Activated CD4-positive, alpha-beta memory T cell treated with anti-CD3 and anti-CD28 coated beads, Interleukin-2, amount 10 ng/mL, durations not matched to agents 7 days and 5 days (primary cell): ENCODE measurements around the gene CTIF. TPM values are rescaled to one million over a fixed set of nuclear protein-coding genes. Genes with fewer than 3 reads are reported as not detected.

Experiments
- CTCF ChIA-PET: fragments of 350-600 bp; sonication (Branson Sonifier 250); formaldehyde crosslinking; loops from one replicate; lab custom pipeline; 2021; ENCODE audit warnings: antibody characterized with exemption, inconsistent platforms; lab: Charles Lee
- POLR2A ChIA-PET: fragments of 350-600 bp; sonication (Branson Sonifier 250); formaldehyde crosslinking; loops from one replicate; lab custom pipeline; 2021; ENCODE audit warnings: antibody characterized with exemption; lab: Charles Lee
- DNase-seq: peaks from one replicate; pipeline ENCODE4 v3.0.0-alpha.2; 2020
- H3K27ac Mint-ChIP-seq: one replicate; pipeline ENCODE4 v1.8.0; 2021; ENCODE audit warnings: mild to moderate bottlenecking, mixed read lengths
- H3K27me3 Mint-ChIP-seq: one replicate; pipeline ENCODE4 v1.8.0; 2021; ENCODE audit warnings: mixed read lengths
- H3K36me3 Mint-ChIP-seq: one replicate; pipeline ENCODE4 v1.8.0; 2021; ENCODE audit warnings: low read depth, mixed read lengths
- H3K4me1 Mint-ChIP-seq: one replicate; pipeline ENCODE4 v1.8.0; 2021; ENCODE audit warnings: mixed read lengths
- H3K4me3 Mint-ChIP-seq: one replicate; pipeline ENCODE4 v1.8.0; 2021; ENCODE audit warnings: mild to moderate bottlenecking, mixed read lengths
- H3K9me3 Mint-ChIP-seq: one replicate; pipeline ENCODE4 v1.8.0; 2021; ENCODE audit warnings: mixed read lengths
- total RNA-seq, 2 experiments: library from RNA; stranded (reverse); gene quantifications; one replicate each; pipeline ENCODE4 v1.2.3, GENCODE V29; 2021

The CTIF gene
- total RNA-seq, 2 experiments from 2014 or later = 4.9 to 5.1 TPM

- Mint-ChIP-seq H3K4me3 (no peak overlapping the region), H3K27ac (no peak overlapping the region), H3K4me1 (peaks cover 29% of the 10 kb centered on the region), H3K9me3 (peaks cover 6% of the 10 kb centered on the region), H3K36me3 (peaks cover 44% of the 10 kb centered on the region), H3K27me3 (no peaks in the 10 kb centered on the region)
- CTCF ChIA-PET = no interaction called here
- POLR2A ChIA-PET = interaction anchor here (2.1 kb wide), 1 partner anchor 10 kb away, joined by 6 read pairs; no protein-coding TSS in a partner anchor
- no peak for DNase-seq
Measured at GRCh38 chr18:48824231-48824970, 285.6 kb downstream of the CTIF start.

GRCh38 chr18:48825101-48825745 lies 286.4 kb downstream of the CTIF start:
- H3K36me3 Mint-ChIP-seq = peaks cover 49% of the 10 kb centered on the region
- peaks cover 33% of the 10 kb centered on the region for H3K4me1 Mint-ChIP-seq
- CTCF ChIA-PET = no interaction called here
- peak; percentile 9 for DNase-seq
- H3K4me3 Mint-ChIP-seq = no peak overlapping the region
- no peaks in the 10 kb centered on the region for H3K27me3 Mint-ChIP-seq
- H3K9me3 Mint-ChIP-seq = peaks cover 6% of the 10 kb centered on the region
- POLR2A ChIA-PET = interaction anchor here (2.1 kb wide), 1 partner anchor 9 kb away, joined by 6 read pairs; no protein-coding TSS in a partner anchor
- H3K27ac Mint-ChIP-seq = no peak overlapping the region

DNA sequence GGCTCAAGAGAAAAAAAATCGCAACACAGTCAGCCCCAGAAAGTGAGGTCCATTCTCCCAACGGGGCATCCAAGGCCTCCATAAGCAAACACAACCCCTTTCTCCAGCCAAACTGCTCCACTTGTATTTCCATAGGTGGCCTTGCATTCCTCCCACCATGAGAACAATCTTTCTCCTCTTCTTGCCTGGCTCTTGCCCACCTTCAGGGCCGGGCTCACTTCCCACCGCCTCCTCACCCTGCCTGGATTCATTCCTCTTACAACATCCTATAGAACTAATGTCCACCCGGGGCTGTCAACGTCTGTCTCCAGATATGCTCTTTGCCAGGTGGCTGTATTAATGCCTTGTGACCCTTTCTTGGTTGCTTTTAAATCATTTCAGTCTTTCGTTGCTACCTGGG lies 287.4 kb downstream of the CTIF start:
- POLR2A ChIA-PET = interaction anchor here (1.0 to 2.3 kb wide), 3 partner anchors 8 to 30 kb away, joined by 4 to 13 read pairs (median 6); no protein-coding TSS in a partner anchor
- Mint-ChIP-seq H3K4me1 (peaks cover 33% of the 10 kb centered on the region), H3K36me3 (peaks cover 50% of the 10 kb centered on the region), H3K27me3 (no peaks in the 10 kb centered on the region), H3K9me3 (peaks cover 6% of the 10 kb centered on the region), H3K27ac (no peak overlapping the region), H3K4me3 (no peak overlapping the region)
- CTCF ChIA-PET = no interaction called here
- peak; percentile 11 for DNase-seq

GRCh38 chr18:48826806-48827205 lies 288.0 kb downstream of the CTIF start:
- DNase-seq = no peak
- ChIA-PET CTCF (no interaction called here), POLR2A (interaction anchor here (1.0 to 2.3 kb wide), 2 partner anchors 13 to 29 kb away, joined by 4 to 13 read pairs; no protein-coding TSS in a partner anchor)
- H3K9me3 Mint-ChIP-seq = peaks cover 6% of the 10 kb centered on the region
- no peak overlapping the region for H3K4me3 Mint-ChIP-seq
- no peaks in the 10 kb centered on the region for H3K27me3 Mint-ChIP-seq
- no peak overlapping the region for H3K27ac Mint-ChIP-seq
- H3K36me3 Mint-ChIP-seq = peaks cover 52% of the 10 kb centered on the region
- H3K4me1 Mint-ChIP-seq = peaks cover 33% of the 10 kb centered on the region

DNA sequence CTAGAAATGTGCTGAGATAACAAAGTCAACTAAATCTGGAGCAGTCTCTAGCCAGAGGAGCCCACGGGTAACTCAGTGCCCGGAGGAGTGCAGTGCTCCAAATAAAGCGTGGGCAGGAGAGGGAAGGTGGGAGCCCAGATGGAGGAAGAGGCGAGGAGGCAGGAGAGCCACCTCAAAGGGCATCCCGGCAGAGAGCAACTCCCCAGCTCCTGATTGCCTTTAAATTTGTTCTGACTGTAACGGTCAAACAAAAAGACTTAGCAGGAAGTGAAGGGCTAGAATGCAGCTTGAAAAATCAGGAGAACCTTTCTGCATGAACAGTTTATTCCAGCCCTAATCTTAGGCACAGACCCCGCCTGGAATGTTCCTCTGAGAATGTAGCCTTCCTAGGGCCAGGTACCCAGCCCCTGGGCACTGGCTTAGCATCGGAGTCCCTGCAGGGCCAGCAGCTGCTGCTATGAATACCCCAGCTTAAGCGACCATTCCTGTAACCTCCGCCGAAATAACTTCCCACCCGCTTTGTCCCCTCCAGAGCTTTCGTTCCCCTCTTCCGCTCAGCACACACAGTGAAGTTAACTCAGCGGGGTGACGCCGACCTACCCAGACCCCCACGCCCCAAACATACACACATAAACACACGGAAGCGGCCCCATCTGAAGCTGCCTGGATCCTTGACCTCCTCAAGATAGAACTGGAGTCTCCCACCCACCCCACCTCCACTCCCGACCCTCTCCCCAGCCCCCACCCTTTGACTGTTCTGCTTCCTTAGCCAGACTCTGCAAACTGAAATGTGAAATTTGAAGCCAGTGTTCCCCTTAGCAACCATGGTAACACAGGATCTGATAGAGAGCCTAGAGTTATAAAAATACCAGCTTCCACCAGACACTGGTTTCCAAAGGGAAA lies 288.7 kb downstream of the CTIF start:
- CTCF ChIA-PET = interaction anchor here (1.0 kb wide), 1 partner anchor 22 kb away, joined by 4 read pairs; no protein-coding TSS in a partner anchor
- H3K4me3 Mint-ChIP-seq = no peak overlapping the region
- peaks cover 56% of the 10 kb centered on the region for H3K36me3 Mint-ChIP-seq
- H3K4me1 Mint-ChIP-seq = peaks cover 37% of the 10 kb centered on the region
- H3K9me3 Mint-ChIP-seq = peaks cover 6% of the 10 kb centered on the region
- no peak for DNase-seq
- H3K27me3 Mint-ChIP-seq = no peaks in the 10 kb centered on the region
- no peak overlapping the region for H3K27ac Mint-ChIP-seq
- POLR2A ChIA-PET = interaction anchor here (1.0 to 2.3 kb wide), 2 partner anchors 13 to 29 kb away, joined by 4 to 13 read pairs; no protein-coding TSS in a partner anchor

DNA sequence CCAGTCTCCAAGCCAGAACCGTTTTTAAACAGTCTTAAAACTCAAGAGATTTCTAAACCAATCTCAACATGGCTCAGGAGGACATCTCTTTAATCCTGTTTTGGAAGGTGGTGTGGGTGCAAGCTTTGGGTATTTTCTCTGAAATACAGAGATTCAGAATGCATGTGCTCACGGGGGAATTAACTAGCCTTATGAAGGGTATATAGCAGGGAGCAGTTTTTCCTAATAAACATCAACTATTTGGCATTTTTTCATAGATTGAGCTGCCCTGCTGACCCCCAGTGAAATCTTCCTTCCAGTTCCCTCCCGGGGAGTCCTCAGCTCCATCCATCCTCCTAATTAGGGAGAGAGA lies 289.3 kb downstream of the CTIF start:
- Mint-ChIP-seq H3K27ac (no peak overlapping the region), H3K27me3 (no peaks in the 10 kb centered on the region), H3K9me3 (peaks cover 4% of the 10 kb centered on the region), H3K36me3 (peaks cover 57% of the 10 kb centered on the region), H3K4me3 (no peak overlapping the region), H3K4me1 (peaks cover 41% of the 10 kb centered on the region)
- ChIA-PET CTCF (interaction anchor here (1.0 kb wide), 1 partner anchor 21 kb away, joined by 4 read pairs; no protein-coding TSS in a partner anchor), POLR2A (interaction anchor here (2.3 kb wide), 1 partner anchor 14 kb away, joined by 13 read pairs; no protein-coding TSS in a partner anchor)
- no peak for DNase-seq

GRCh38 chr18:48828691-48829442 lies 290.0 kb downstream of the CTIF start:
- CTCF ChIA-PET = interaction anchor here (1.0 kb wide), 1 partner anchor 20 kb away, joined by 4 read pairs; no protein-coding TSS in a partner anchor
- POLR2A ChIA-PET = interaction anchor here (1.6 to 2.3 kb wide), 2 partner anchors 9 to 15 kb away, joined by 6 to 13 read pairs; no protein-coding TSS in a partner anchor
- H3K27ac Mint-ChIP-seq = no peak overlapping the region
- H3K4me3 Mint-ChIP-seq = no peak overlapping the region
- H3K4me1 Mint-ChIP-seq = peaks cover 47% of the 10 kb centered on the region
- no peaks in the 10 kb centered on the region for H3K27me3 Mint-ChIP-seq
- no peaks in the 10 kb centered on the region for H3K9me3 Mint-ChIP-seq
- DNase-seq = peak; percentile 11
- peaks cover 51% of the 10 kb centered on the region for H3K36me3 Mint-ChIP-seq

DNA sequence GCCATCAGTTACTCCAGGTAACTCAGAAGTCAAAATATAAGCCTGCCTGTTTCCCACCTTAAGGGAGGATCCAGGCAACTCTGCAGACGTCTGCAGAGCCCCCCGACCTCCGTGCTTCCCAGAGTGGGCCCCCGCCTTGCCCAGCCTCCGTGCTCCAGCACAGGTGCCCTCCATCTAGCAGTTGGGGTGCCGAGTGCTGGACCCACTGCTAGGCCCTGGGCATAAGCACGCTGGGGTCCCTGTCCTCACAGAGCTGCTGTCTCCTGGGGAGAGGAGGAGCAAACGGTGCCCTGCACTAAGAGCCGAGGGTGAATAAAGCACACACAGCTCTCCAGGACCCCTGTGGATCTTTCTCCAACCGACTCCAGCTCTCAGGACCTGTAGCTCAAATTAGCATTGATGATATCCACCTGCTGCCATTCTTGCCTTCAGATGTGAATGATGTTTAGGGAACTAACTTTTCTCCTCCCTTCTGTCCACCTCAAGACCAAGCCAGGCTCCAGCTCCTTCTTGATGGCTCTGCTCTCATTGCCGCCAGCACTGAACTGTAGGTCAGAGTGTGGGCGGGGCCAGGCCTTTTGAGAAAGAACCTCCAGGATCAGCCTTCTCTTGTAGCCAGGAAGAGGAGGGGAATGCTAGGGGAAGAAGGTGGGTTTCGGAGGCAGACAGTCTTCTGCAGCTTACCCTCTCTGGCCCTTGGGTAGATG lies 290.8 kb downstream of the CTIF start:
- CTCF ChIA-PET = no interaction called here
- Mint-ChIP-seq H3K27ac (no peak overlapping the region), H3K4me1 (peaks cover 54% of the 10 kb centered on the region), H3K9me3 (no peaks in the 10 kb centered on the region), H3K36me3 (peaks cover 46% of the 10 kb centered on the region), H3K27me3 (no peaks in the 10 kb centered on the region), H3K4me3 (no peak overlapping the region)
- no peak for DNase-seq
- POLR2A ChIA-PET = interaction anchor here (1.6 kb wide), 1 partner anchor 10 kb away, joined by 6 read pairs; no protein-coding TSS in a partner anchor

DNA sequence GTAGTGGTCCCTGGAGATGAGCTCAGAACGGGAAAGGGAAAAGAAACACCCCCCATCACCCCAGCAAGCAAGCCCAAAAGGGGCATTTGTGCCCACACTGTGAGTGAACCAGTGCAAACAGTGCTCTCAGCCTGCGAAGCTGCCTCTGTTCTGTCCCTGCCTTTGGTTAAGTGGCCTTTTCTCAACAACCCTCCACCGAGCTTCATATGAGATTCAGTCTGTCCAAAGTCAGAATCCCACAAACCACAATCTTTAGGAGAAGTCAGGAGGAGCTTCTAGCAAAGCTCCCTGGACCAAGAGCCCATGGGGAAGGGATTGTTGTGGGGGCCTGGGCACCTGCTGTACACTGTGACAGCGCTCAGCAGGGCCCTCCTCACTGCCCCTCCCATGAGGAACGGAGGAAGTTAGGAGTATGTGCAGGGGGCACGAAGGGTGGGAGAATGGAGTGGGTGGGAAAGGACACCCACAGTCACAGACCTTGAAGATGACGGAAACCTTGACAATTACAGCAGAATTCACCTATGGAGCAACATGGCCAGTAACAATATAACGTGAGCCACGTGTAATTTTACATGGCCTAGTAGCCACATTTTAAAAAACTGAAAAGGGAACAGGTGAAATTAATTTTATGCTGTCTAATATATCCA lies 292.4 kb downstream of the CTIF start:
- H3K27me3 Mint-ChIP-seq = no peaks in the 10 kb centered on the region
- H3K9me3 Mint-ChIP-seq = no peaks in the 10 kb centered on the region
- no peak overlapping the region for H3K4me3 Mint-ChIP-seq
- ChIA-PET POLR2A (interaction anchor here (1.4 to 5.8 kb wide), 4 partner anchors 10 to 45 kb away, joined by 4 to 75 read pairs (median 19); no protein-coding TSS in a partner anchor), CTCF (interaction anchor here (1.4 kb wide), 1 partner anchor 9 kb away, joined by 3 read pairs; no protein-coding TSS in a partner anchor)
- peaks cover 70% of the 10 kb centered on the region for H3K4me1 Mint-ChIP-seq
- H3K36me3 Mint-ChIP-seq = peaks cover 35% of the 10 kb centered on the region
- peak overlapping the region; percentile 36 for H3K27ac Mint-ChIP-seq
- DNase-seq = peak; percentile 11

- POLR2A ChIA-PET = interaction anchor here (1.0 to 5.8 kb wide), 8 partner anchors 10 to 117 kb away, joined by 3 to 75 read pairs (median 8); no protein-coding TSS in a partner anchor
Measured at GRCh38 chr18:48831802-48832201, 293.0 kb downstream of the CTIF start.

More at GRCh38 chr18:48831802-48832201, 293.0 kb downstream of the CTIF start:
- Mint-ChIP-seq H3K4me3 (peak overlapping the region; percentile 81), H3K4me1 (peaks cover 69% of the 10 kb centered on the region), H3K9me3 (no peaks in the 10 kb centered on the region), H3K27ac (no peak overlapping the region), H3K27me3 (no peaks in the 10 kb centered on the region), H3K36me3 (peaks cover 30% of the 10 kb centered on the region)
- DNase-seq = no peak
- CTCF ChIA-PET = interaction anchor here (1.4 kb wide), 2 partner anchors 9 to 37 kb away, joined by 3 to 8 read pairs; no protein-coding TSS in a partner anchor
